ENCODE results near the gene RELT.

DNA sequence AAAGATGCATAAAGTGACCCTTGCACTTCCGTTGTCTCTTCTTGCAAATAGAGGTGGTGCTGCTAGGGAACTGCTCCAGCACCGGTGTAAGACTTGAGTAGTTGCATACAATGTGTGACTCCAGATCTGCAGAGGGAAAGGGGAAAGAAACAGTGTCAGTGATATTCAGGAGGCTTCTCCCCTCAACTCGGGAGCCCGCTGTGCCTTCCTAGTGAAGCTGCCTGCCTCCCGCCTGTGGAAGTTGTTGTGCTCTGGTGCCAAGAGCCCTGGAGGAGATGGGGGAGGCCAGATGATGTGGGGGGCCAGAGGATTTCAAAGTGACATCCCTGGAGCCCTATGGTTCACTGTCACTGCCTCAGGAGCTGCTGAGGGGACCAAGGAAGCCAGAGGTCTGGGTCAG, 30.4 kb downstream of the RELT start:
- TF ChIP-seq, protein P1, sequence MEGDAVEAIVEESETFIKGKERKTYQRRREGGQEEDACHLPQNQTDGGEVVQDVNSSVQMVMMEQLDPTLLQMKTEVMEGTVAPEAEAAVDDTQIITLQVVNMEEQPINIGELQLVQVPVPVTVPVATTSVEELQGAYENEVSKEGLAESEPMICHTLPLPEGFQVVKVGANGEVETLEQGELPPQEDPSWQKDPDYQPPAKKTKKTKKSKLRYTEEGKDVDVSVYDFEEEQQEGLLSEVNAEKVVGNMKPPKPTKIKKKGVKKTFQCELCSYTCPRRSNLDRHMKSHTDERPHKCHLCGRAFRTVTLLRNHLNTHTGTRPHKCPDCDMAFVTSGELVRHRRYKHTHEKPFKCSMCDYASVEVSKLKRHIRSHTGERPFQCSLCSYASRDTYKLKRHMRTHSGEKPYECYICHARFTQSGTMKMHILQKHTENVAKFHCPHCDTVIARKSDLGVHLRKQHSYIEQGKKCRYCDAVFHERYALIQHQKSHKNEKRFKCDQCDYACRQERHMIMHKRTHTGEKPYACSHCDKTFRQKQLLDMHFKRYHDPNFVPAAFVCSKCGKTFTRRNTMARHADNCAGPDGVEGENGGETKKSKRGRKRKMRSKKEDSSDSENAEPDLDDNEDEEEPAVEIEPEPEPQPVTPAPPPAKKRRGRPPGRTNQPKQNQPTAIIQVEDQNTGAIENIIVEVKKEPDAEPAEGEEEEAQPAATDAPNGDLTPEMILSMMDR (conservative IDR thresholded peaks at IDR 0.05; ENCODE audit: low read depth in 2 of 2) = no peak
- TF ChIP-seq POLR2AphosphoS5 (IDR thresholded peaks at IDR 0.05; ENCODE audit: low read depth) (no peak), EZH2 (IDR thresholded peaks at IDR 0.05; ENCODE audit: low read depth, unreplicated experiment) (no peak), CREB1 (CRISPR knock-in tag; IDR thresholded peaks at IDR 0.05; ENCODE audit: low read depth) (no peak), JUNB (IDR thresholded peaks at IDR 0.05; ENCODE audit: unreplicated experiment) (no peak), EZH2phosphoT487 (IDR thresholded peaks at IDR 0.05; ENCODE audit: unreplicated experiment) (no peak)
- TF ChIP-seq, protein P2, sequence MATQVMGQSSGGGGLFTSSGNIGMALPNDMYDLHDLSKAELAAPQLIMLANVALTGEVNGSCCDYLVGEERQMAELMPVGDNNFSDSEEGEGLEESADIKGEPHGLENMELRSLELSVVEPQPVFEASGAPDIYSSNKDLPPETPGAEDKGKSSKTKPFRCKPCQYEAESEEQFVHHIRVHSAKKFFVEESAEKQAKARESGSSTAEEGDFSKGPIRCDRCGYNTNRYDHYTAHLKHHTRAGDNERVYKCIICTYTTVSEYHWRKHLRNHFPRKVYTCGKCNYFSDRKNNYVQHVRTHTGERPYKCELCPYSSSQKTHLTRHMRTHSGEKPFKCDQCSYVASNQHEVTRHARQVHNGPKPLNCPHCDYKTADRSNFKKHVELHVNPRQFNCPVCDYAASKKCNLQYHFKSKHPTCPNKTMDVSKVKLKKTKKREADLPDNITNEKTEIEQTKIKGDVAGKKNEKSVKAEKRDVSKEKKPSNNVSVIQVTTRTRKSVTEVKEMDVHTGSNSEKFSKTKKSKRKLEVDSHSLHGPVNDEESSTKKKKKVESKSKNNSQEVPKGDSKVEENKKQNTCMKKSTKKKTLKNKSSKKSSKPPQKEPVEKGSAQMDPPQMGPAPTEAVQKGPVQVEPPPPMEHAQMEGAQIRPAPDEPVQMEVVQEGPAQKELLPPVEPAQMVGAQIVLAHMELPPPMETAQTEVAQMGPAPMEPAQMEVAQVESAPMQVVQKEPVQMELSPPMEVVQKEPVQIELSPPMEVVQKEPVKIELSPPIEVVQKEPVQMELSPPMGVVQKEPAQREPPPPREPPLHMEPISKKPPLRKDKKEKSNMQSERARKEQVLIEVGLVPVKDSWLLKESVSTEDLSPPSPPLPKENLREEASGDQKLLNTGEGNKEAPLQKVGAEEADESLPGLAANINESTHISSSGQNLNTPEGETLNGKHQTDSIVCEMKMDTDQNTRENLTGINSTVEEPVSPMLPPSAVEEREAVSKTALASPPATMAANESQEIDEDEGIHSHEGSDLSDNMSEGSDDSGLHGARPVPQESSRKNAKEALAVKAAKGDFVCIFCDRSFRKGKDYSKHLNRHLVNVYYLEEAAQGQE (IDR thresholded peaks at IDR 0.05; ENCODE audit: unreplicated experiment) = no peak

Measured in GM23338 (cell line).